C4-2B (cell line): ENCODE results near the gene EBF3.

Experiments
- H3K27ac ChIP-seq: fragments of 450-650 bp; 2 replicates; pipeline ENCODE4 v1.5.1; 2017
- ZFX ChIP-seq: fragments of 450-650 bp; IDR thresholded peaks from 2 replicates; pipeline ENCODE4 v1.6.1; 2017
- TF ChIP-seq, protein P1 (sequence below): fragments of 450-650 bp; conservative IDR thresholded peaks from 2 replicates; pipeline ENCODE4 v1.5.1; 2017; ENCODE audit warnings: mild to moderate bottlenecking

Gene EBF3

GRCh38 chr10:129945526-129945925 is 18.5 kb downstream of the EBF3 start:
- TF ChIP-seq ZFX = no peak
- TF ChIP-seq, protein P1, sequence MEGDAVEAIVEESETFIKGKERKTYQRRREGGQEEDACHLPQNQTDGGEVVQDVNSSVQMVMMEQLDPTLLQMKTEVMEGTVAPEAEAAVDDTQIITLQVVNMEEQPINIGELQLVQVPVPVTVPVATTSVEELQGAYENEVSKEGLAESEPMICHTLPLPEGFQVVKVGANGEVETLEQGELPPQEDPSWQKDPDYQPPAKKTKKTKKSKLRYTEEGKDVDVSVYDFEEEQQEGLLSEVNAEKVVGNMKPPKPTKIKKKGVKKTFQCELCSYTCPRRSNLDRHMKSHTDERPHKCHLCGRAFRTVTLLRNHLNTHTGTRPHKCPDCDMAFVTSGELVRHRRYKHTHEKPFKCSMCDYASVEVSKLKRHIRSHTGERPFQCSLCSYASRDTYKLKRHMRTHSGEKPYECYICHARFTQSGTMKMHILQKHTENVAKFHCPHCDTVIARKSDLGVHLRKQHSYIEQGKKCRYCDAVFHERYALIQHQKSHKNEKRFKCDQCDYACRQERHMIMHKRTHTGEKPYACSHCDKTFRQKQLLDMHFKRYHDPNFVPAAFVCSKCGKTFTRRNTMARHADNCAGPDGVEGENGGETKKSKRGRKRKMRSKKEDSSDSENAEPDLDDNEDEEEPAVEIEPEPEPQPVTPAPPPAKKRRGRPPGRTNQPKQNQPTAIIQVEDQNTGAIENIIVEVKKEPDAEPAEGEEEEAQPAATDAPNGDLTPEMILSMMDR = no peak
- H3K27ac ChIP-seq = no peak overlapping the region

GRCh38 chr10:129945064-129945463 is 19.0 kb downstream of the EBF3 start:
- no peak for TF ChIP-seq ZFX
- TF ChIP-seq, protein P1 = no peak
- no peak overlapping the region for H3K27ac ChIP-seq

DNA sequence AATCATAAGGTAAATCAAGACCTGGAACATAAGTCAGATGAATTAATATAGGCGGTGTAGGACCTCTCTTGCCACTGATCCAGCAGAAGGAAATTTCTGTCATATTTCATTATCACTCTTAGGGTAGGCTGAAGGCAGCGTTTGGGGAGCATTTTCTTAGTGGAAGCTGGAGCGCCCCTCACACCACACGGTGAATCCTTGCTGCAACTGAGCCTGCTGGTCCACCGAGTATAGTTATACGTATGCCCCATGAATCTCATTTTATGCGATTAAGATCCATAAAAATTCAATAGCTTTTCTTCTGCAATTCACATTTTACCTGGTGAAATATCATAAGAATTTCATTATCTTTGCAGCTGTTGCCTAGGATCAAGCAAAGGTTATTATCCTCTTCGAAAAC is 19.6 kb downstream of the EBF3 start:
- H3K27ac ChIP-seq = no peak overlapping the region
- TF ChIP-seq, protein P1 = no peak
- no peak for TF ChIP-seq ZFX

GRCh38 chr10:129942936-129943715 is 20.9 kb downstream of the EBF3 start:
- TF ChIP-seq, protein P1 = no peak
- no peak for TF ChIP-seq ZFX
- no peak overlapping the region for H3K27ac ChIP-seq

DNA sequence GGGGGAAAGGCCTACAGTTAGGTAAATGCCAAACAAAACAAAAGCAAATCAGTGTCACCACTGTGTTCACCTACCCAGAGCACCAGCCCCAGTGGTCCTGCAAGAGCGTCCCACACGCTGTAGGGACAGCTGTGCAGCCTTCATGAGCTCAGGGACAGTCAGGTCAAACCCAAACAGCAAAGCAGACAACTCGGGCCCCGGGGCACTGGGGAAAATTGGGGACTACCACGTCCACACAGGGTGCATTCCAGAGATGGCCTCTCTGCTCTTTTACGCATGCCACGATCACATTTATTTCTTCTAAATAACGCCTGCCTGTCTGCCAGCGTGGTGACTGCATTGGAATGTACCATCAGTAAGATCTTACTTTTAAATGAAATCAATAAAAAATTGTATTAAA is 21.7 kb downstream of the EBF3 start:
- no peak overlapping the region for H3K27ac ChIP-seq
- TF ChIP-seq ZFX = no peak
- TF ChIP-seq, protein P1 = no peak

DNA sequence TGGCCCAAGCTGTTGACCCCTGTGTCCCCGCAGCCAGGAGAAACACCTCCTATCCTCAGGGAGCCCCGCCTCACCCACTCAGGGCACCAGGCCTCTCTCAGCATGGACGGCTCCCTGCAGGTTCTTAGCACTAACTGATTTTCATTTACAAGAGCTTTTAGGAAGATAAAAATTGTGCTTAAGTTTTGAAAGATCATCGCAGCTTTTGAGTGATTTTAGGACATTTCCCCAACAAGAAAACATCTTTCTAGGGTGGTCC is 22.1 kb downstream of the EBF3 start:
- H3K27ac ChIP-seq = no peak overlapping the region
- no peak for TF ChIP-seq ZFX
- TF ChIP-seq, protein P1 = no peak

- TF ChIP-seq, protein P1 = no peak
- no peak for TF ChIP-seq ZFX
- H3K27ac ChIP-seq = no peak overlapping the region
These were observed 22.7 kb downstream of the EBF3 start for GRCh38 chr10:129941199-129942018.
